Renal cortical epithelial cell (primary cell): ENCODE data around the gene TBPL2. TPM values are rescaled to one million over a fixed set of nuclear protein-coding genes. Genes with fewer than 3 reads are reported as not detected.
"Not testable (repeated sequence)": the region's sequence is repeated elsewhere in the genome, so short reads cannot be mapped to it uniquely, and the experiment has no call there.

Experiments used
- DNase-seq: peaks from one replicate; pipeline ENCODE4 v3.0.0-alpha.2; 2011; ENCODE audit warnings: low read depth
- total RNA-seq: library from RNA; depleted of rRNA; stranded (reverse); fragments of >200 nt; gene quantifications from 2 replicates; pipeline ENCODE4 v1.2.3, GENCODE V29; 2014

The TBPL2 gene
- total RNA-seq, 1 donor from 2014 or later = not detected

- peak; percentile 33 for DNase-seq
These were observed 870 bp upstream of the TBPL2 start for GRCh38 chr14:55441286-55441685.

- DNase-seq = peak; percentile 69
These were observed 2.2 kb downstream of the TBPL2 start for GRCh38 chr14:55438066-55438683.

- DNase-seq = no peak
These were observed 3.5 kb downstream of the TBPL2 start for GRCh38 chr14:55436931-55437330.

GRCh38 chr14:55436519-55436918 lies 3.9 kb downstream of the TBPL2 start:
- DNase-seq = no peak

- peak; percentile 46 for DNase-seq
These were observed 5.6 kb downstream of the TBPL2 start for GRCh38 chr14:55434805-55435174.

- no peak for DNase-seq
These were observed 6.3 kb downstream of the TBPL2 start for GRCh38 chr14:55433880-55434804.

GRCh38 chr14:55432628-55433027 lies 7.8 kb downstream of the TBPL2 start:
- DNase-seq = no peak

- peak; percentile 87 for DNase-seq
These were observed 10.3 kb downstream of the TBPL2 start for GRCh38 chr14:55430024-55430690.

- DNase-seq = no peak
These were observed 13.0 kb downstream of the TBPL2 start for GRCh38 chr14:55427439-55427838.

GRCh38 chr14:55426891-55427290 lies 13.5 kb downstream of the TBPL2 start:
- DNase-seq = no peak

GRCh38 chr14:55425091-55425490 lies 15.3 kb downstream of the TBPL2 start:
- DNase-seq = no peak

GRCh38 chr14:55423969-55424368 lies 16.4 kb downstream of the TBPL2 start:
- no peak for DNase-seq

GRCh38 chr14:55422338-55422737 lies 18.1 kb downstream of the TBPL2 start:
- not testable (repeated sequence) for DNase-seq

- no peak for DNase-seq
These were observed 20.8 kb downstream of the TBPL2 start for GRCh38 chr14:55419663-55420062.

- no peak for DNase-seq
These were observed 22.0 kb downstream of the TBPL2 start for GRCh38 chr14:55418411-55418810.

GRCh38 chr14:55417955-55418354 lies 22.5 kb downstream of the TBPL2 start:
- DNase-seq = no peak

- no peak for DNase-seq
These were observed 23.6 kb downstream of the TBPL2 start for GRCh38 chr14:55416866-55417265.

- DNase-seq = no peak
These were observed 25.9 kb downstream of the TBPL2 start for GRCh38 chr14:55414551-55414950.

- DNase-seq = peak; percentile 64
These were observed 27.7 kb downstream of the TBPL2 start for GRCh38 chr14:55412676-55413075.

GRCh38 chr14:55411426-55412389 lies 28.7 kb downstream of the TBPL2 start, which contains the start of gene ATG14:
Gene ATG14, minus strand, starts transcription at chr14:55411830. Its CDS starts 8 bp downstream, at chr14:55411822.
- DNase-seq = peak; percentile 68

- no peak for DNase-seq
These were observed 29.5 kb downstream of the TBPL2 start for GRCh38 chr14:55410876-55411275.
